ENCODE results near the gene HERC2.

Gene HERC2

DNA sequence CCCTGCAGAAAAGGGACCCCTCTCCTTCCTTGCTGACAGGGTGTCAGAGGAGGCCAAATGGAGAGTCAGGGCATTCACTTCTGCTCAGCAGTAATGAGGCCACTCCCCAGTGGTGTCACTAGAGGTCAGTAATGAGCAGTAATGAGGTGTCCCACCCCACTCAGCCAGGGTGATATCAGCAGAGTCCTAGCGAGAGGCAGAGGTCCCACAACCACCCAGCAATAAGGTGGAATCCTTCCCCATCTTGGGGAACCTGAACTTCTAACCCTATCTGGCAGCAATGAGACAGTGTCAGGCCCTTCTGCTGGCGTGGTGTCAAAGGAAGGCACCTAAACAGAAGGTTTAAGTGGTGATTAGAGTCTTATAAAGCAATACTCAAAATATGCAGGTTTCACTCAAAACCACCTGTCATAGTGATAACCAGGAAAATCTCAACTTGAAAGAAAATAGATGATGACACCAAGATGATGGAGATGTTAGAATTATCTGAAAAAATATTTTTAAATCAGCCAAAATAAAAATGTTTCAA, 235.7 kb downstream of the HERC2 start:
- peak; percentile 52 for DNase-seq

- DNase-seq: no peak
These were observed 236.3 kb downstream of the HERC2 start for GRCh38 chr15:28085489-28086174.

GRCh38 chr15:28084547-28084946, 237.4 kb downstream of the HERC2 start:
- DNase-seq: peak; percentile 40

DNA sequence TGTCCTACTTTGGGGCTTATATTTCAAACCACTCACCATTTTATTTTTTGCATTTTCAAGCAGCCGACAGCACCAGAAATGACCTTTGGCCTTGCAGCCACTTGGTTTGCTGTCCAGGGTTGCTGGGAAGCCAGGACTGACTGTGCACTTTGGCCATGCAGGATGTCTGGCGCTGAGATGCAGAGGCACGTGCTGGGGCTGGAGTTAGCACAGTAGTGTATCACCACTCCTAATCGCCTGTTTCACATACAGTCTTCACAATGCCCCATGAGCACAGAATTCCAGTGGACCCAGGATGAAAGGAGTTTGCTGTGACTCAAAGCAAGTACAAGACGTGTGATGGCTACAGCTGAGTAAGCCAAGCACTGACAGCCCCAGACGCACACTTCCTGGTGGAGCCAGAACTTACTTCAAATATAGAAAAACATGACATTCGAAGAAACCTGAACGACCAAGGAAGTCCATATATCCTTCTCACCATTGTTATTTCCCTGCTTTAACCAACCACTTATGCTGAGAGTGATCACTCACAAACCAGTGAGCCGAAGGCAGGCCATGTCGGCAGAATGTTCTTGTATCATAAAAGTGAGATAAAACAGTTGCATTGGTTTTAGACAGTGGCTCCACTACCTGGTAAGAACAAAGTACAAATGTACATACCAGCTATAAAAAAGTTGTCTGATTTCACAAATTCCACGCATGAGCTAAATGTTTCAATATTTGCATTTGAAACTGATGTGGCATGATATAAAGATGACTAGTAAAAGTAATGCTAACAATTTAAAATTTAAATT, 238.9 kb downstream of the HERC2 start:
- no peak for DNase-seq

- no peak for DNase-seq
These were observed 240.4 kb downstream of the HERC2 start for GRCh38 chr15:28081594-28081993.

DNA sequence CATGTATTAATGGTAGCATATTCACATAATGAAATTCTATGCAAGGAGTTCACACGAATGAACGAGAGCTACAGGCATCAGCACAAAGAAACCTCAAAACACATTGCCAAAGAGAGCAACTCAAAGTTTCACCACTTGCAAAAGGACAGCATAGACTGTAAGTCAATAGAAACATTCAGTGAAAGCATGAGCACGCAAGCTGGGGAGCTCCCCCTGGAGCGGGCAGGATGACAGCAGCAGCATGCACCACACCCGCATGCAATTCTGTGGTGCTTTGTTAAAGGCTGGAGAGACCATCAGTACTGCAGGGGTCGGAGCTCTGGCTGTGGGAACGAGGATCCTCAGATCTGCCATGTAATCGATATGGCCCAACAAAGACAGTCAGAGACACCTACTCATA, 241.6 kb downstream of the HERC2 start:
- DNase-seq: no peak

DNA sequence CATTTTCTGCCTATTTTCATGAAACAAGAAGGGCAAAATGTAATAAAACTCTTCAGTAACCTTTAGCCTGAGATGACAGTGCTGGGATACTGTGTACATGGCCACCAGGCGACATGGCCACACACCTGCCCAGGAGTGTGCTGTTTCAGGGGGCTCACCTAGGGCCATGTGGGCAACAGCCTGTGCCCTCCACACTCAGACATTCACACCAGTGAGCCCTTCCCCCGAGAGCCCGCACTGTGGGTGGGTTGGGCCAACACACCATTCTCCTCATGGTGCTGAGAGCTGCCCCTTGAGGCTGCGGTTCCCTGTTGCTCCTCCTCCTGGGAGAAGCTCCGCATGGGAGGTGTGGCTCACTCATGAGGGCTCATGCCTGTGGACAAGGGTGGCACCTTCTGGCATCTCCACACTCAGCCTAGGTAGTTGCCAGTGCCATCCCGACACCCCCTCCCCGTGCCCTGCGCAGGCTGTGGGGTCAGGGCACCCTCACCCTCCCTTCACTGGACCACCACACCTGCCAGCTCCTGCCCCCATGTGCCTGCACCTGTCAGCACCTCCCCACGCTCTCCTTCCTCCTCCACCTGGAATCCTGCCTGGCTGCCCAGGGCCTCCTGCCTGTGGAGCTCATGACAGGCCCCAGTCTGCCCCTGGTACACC, 242.5 kb downstream of the HERC2 start:
- no peak for DNase-seq

DNA sequence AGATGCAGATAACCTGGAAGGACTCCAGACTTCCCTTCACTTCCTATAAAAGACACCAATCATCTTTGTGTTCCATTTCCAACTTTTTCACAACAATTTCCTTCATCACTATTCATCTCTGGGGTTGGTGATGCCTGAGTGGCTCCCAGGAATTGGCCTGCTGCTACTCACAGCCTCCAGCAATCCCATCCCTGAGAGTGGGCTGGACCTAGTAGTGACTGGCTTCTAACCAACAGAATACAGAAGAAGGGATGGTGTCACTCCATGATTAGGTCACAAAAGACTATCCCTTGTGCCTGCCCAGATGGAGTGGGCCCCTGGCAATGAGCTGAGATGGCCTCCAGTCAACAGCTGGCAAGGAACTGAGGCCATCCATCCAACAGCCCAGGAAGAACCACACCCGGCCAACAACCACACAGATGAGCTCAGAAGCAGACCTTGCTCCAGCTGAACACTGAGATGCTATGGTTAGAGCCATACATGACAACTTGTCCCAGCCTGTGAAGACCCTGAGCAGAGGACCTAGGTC, 243.7 kb downstream of the HERC2 start:
- no peak for DNase-seq

DNA sequence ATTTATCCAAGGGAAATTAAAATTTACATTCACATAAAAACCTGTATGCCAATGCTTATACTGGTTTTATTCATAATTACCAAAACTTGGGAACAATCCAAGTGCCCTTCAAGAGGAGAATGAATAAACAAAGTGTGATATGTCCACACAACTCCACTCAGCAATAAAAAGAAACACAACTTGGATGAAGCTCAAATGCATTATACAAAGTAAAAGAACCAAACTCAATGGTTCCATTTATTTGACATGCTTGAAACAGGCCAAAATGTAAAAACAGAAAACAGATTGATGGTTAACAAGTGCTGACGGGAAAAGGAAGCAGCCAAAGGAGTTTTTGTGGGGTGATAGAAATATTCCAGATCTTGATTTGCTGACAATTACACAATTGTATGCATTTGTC, 246.4 kb downstream of the HERC2 start:
- DNase-seq: no peak

GRCh38 chr15:28068930-28069329, 253.0 kb downstream of the HERC2 start:
- no peak for DNase-seq

DNA sequence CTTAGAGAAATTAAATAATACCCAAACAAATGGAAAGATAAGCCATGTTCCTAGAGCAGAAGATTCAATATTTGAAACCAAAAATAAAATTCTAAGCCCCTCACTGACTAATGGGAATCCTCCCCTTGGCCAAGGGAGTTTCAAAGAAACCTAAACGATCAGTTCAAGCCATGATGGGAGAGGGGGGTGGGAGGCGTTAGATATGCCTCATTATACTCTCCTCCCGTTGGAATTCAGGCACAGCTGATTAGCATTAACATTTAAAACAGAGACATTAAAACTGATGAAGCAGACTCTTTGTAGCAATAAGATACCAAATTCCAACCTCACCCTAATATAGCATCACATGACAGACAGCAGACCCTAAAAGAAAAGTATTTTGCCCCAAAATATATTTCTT, 255.7 kb downstream of the HERC2 start:
- no peak for DNase-seq

Measured in fibroblast of skin of right biceps (primary cell).